GM12875 (cell line): ENCODE measurements around the gene GUK1.

Experiments
- H3K4me3 ChIP-seq: one replicate; pipeline ENCODE4 v1.5.1; 2011; ENCODE audit warnings: low read depth, low read length, control low read depth
- CTCF ChIP-seq: IDR thresholded peaks from 2 replicates; pipeline ENCODE4 v1.5.1; 2011; ENCODE audit warnings: low read depth, mild to moderate bottlenecking, control low read depth, inconsistent platforms, low read length, moderate library complexity, borderline replicate concordance; ENCODE audit not compliant: insufficient read depth

Gene GUK1

GRCh38 chr1:228194921-228195812 is 55.1 kb downstream of the GUK1 start:
- TF ChIP-seq CTCF = no peak
- H3K4me3 ChIP-seq = no peak overlapping the region

- H3K4me3 ChIP-seq = no peak overlapping the region
- TF ChIP-seq CTCF = no peak
Observed at GRCh38 chr1:228197555-228198147, 57.6 kb downstream of the GUK1 start.
